GM12892 (cell line): ENCODE results near the gene PVALB.

Source experiments
- POLR2A ChIP-seq: IDR thresholded peaks from 2 replicates; pipeline ENCODE4 v1.6.1; 2011; ENCODE audit warnings: low read depth, low read length, control low read depth
- POLR2AphosphoS5 ChIP-seq: IDR thresholded peaks from 2 replicates; pipeline ENCODE4 v1.6.1; 2011; ENCODE audit warnings: low read depth, low read length, control low read depth

- TF ChIP-seq POLR2A (no peak), POLR2AphosphoS5 (no peak)
These were observed 33.2 kb upstream of the PVALB start for GRCh38 chr22:36850056-36850455.
